Peyer's patch (tissue), 4 donors: Measurements from ENCODE around the gene MANEAL. TPM values are rescaled to one million over a fixed set of nuclear protein-coding genes. Genes with fewer than 3 reads are reported as not detected.

Experiments
- DNase-seq, 3 donors: peaks; one replicate each; pipeline ENCODE4 v3.0.0-alpha.2; 2017 to 2019
- H3K27ac ChIP-seq, 4 donors: fragments of 200-600 bp; sonication (generic); one replicate each; pipeline ENCODE4 v1.5.1; 2016 to 2019
- H3K27me3 ChIP-seq, 2 donors: fragments of 200-600 bp; sonication (generic); one replicate each; pipeline ENCODE4 v1.5.1; 2019
- H3K36me3 ChIP-seq, 3 donors: fragments of 200-600 bp; sonication (generic); one replicate each; pipeline ENCODE4 v1.5.1; 2016 to 2019
- H3K4me1 ChIP-seq, 4 donors: fragments of 200-600 bp; sonication (generic); one replicate each; pipeline ENCODE4 v1.5.1; 2016 to 2019
- H3K4me3 ChIP-seq, 4 donors: fragments of 200-600 bp; sonication (generic); 1 replicate in 3 of 4; 2 replicates in 1 of 4; pipeline ENCODE4 v1.5.1; 2016 to 2019; ENCODE audit warnings: mild to moderate bottlenecking in 1 of 4
- H3K9me3 ChIP-seq, 4 donors: fragments of 200-600 bp; sonication (generic); one replicate each; pipeline ENCODE4 v1.5.1; 2016 to 2019; ENCODE audit warnings: mild to moderate bottlenecking in 1 of 4
- CTCF ChIP-seq, 6 experiments: fragments of 450-650 bp in 4 of 6; fragments of 200-600 bp in 2 of 6; sonication (generic) in 1 of 6; IDR thresholded peaks; one replicate each; pipeline ENCODE4 v1.5.1; 2017 to 2019; ENCODE audit warnings: antibody characterized with exemption in 6 of 6, mild to moderate bottlenecking in 3 of 6, moderate library complexity in 1 of 6
- POLR2A ChIP-seq, 2 donors: fragments of 450-650 bp; IDR thresholded peaks; one replicate each; pipeline ENCODE4 v1.5.1; 2017; ENCODE audit warnings: antibody characterized with exemption in 2 of 2, mild to moderate bottlenecking in 2 of 2, moderate library complexity in 2 of 2
- total RNA-seq, 4 donors: library from RNA; depleted of rRNA; stranded (reverse); fragments of >200 nt; gene quantifications; one replicate each; pipeline ENCODE4 v1.1.0, GENCODE V29; 2016

MANEAL gene
- total RNA-seq: 1 to 10 TPM; 3.3 to 3.8 (median 3.6) TPM

GRCh38 chr1:37793773-37794371 is at the start of gene MANEAL:
Gene MANEAL, plus strand, starts transcription at chr1:37793847. Its CDS starts 336 bp downstream, at chr1:37794183.
- H3K4me1 ChIP-seq: peaks cover 0 to 17% (median 8%) of the 10 kb centered on the region in 4 donors
- DNase-seq: peak; percentile 37 to 71 (median 62)
- peak within 1 kb of the TSS in 1 of 4 donors; percentile 52 for H3K27ac ChIP-seq
- H3K36me3 ChIP-seq: no peaks in the 10 kb centered on the region
- peak within 1 kb of the TSS; percentile 49 to 79 (median 76) for H3K4me3 ChIP-seq
- no peaks in the 10 kb centered on the region for H3K9me3 ChIP-seq
- no peak for TF ChIP-seq CTCF (IDR thresholded peaks at IDR 0.05)
- TF ChIP-seq POLR2A (IDR thresholded peaks at IDR 0.05): no peak
- H3K27me3 ChIP-seq: no peaks in the 10 kb centered on the region

- Histone ChIP-seq H3K9me3 (peaks cover 0 to 6% (median 0%) of the 10 kb centered on the region in 4 donors), H3K27me3 (no peaks in the 10 kb centered on the region), H3K4me3 (no peak overlapping the region), H3K4me1 (no peaks in the 10 kb centered on the region), H3K36me3 (no peaks in the 10 kb centered on the region), H3K27ac (no peak overlapping the region)
- DNase-seq: no peak
- TF ChIP-seq CTCF (IDR thresholded peaks at IDR 0.05) (no peak), POLR2A (IDR thresholded peaks at IDR 0.05) (no peak)
Observed at GRCh38 chr1:37746806-37747205, 46.8 kb upstream of the MANEAL start.

GRCh38 chr1:37748565-37748964 is 45.1 kb upstream of the MANEAL start:
- DNase-seq: no peak
- H3K4me3 ChIP-seq: no peak overlapping the region
- H3K27ac ChIP-seq: no peak overlapping the region
- TF ChIP-seq POLR2A (IDR thresholded peaks at IDR 0.05) (no peak), CTCF (IDR thresholded peaks at IDR 0.05) (no peak)
- H3K4me1 ChIP-seq: peaks cover 0 to 12% (median 0%) of the 10 kb centered on the region in 4 donors
- H3K9me3 ChIP-seq: peaks cover 0 to 6% (median 0%) of the 10 kb centered on the region in 4 donors
- H3K27me3 ChIP-seq: peaks cover 0 to 5% of the 10 kb centered on the region in 2 donors
- no peaks in the 10 kb centered on the region for H3K36me3 ChIP-seq

- H3K27ac ChIP-seq: peak overlapping the region in 1 of 4 donors; percentile 19
Observed at GRCh38 chr1:37752213-37752582, 41.4 kb upstream of the MANEAL start.

More at GRCh38 chr1:37752213-37752582, 41.4 kb upstream of the MANEAL start:
- Histone ChIP-seq H3K4me1 (peaks cover 0 to 17% (median 0%) of the 10 kb centered on the region in 4 donors), H3K36me3 (no peaks in the 10 kb centered on the region), H3K9me3 (no peaks in the 10 kb centered on the region), H3K4me3 (peak overlapping the region; percentile 30 to 73 (median 58)), H3K27me3 (peaks cover 0 to 14% of the 10 kb centered on the region in 2 donors)
- no peak for DNase-seq
- TF ChIP-seq CTCF (IDR thresholded peaks at IDR 0.05) (no peak), POLR2A (IDR thresholded peaks at IDR 0.05) (no peak)
